T-helper 2 cell (primary cell): ENCODE data around the gene ARSH.
A peak's percentile ranks its signal among the peaks of the same experiment; 100 is the strongest.
"Not testable (repeated sequence)": the region's sequence is repeated elsewhere in the genome, so short reads cannot be mapped to it uniquely, and the experiment has no call there.

Source experiments
- DNase-seq, 5 experiments: peaks; one replicate each; pipeline versions ENCODE4 v3.0.0 to v3.0.0-alpha.2; 2012 to 2022

Gene ARSH

DNA sequence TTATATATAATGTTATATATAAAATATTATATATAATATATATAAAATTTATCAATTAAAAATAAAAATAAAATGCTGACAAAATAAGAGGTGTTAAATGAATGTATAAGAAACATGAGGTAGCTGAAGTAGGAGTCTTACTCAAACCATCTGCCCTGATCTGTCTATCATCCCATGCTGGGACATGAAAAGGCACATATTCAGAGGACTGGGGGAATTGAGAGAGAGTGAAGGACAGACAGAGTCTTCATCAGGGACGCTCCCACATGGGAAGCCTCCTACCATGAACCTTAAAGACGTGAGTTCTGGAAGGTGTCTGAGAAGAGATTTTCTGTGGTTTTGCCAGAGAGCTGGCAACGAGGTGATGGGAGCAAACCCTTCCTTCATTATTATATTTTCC lies 30.9 kb downstream of the ARSH start:
- DNase-seq = no peak

DNA sequence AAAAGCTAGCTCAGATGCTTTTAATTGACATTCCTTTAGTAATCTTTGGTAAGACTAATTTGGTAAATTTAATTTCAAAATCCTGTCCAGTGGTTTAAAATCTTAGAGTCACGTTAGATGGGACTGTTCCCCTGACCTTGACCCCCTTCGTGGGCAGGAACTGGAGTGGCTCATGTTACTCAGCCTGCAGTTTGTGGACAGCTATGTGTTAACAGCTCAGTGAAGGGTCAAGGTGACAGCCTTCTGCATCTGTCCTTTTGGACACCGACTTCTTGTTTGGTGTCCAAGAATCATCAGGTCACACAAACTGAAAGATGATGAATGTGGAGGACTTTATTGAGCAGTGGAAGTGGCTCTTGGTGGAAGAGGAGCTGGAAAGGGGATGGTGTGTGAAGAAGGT lies 37.9 kb downstream of the ARSH start:
- DNase-seq = no peak

DNA sequence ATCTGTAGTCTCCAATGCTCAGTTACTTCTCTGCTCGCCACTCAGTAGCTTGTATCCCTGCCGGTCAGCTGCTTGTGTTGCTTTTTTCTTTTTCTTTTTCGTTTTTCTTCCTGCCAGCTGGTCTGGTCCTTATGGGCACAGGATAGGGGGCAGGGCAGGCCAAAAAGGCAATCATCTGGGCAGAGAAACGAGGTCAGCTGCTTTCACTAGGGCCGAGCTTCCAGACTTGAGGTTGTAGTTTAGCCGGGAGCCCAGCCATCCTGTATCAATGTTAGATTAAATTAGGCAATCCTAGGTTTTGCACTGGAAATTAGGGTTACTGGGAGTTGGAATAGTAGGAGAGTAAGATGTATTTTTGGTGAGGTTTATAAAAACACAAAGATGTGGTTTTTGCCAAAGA lies 38.3 kb downstream of the ARSH start:
- no peak for DNase-seq

DNA sequence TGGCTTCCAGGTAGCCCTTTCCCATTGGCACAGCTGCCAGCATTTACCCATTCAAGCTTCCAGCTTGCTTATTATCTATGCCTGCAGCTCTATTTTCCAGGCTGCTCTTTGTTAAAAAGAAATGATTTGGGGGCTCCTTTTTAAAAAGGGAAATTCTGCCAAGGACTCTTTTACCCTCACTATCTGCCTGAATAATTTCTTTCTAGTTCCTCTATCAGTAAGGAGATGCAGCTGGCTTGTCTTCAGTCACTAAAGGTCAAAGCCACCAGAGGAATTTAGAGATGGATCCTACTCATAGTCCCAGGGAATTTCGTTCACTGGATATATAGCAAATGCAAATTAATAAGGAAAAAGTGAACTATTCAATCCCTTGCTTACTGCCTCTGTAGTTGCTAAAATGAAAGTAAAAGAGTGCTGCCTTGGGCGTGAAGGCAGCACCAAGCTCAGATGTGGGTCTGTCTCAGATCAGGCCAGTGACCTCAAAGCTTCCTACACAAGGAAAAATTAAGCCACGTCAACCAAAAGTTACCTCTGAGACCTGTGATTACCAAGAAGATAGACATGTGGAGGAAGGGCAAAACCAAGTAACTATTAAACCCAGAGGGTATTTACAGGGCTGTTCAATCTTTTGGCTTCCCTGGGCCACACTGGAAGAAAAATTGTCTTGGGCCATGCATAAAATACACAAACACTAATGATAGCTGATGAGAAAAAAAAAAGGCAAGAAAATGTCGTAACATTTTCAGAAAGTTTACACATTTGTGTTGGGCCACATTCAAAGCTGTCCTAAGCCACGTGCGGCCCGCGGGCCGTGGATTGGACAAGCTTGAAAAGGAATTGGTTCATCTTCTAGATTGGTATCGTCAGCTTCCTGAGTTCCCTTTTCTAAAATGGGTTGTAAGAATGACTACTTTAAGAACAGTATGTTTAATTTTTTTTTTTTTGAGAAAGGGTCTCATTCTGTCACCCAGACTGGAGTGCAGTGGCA lies 40.2 kb downstream of the ARSH start:
- peak in 1 of 5 experiments; percentile 7 for DNase-seq

DNA sequence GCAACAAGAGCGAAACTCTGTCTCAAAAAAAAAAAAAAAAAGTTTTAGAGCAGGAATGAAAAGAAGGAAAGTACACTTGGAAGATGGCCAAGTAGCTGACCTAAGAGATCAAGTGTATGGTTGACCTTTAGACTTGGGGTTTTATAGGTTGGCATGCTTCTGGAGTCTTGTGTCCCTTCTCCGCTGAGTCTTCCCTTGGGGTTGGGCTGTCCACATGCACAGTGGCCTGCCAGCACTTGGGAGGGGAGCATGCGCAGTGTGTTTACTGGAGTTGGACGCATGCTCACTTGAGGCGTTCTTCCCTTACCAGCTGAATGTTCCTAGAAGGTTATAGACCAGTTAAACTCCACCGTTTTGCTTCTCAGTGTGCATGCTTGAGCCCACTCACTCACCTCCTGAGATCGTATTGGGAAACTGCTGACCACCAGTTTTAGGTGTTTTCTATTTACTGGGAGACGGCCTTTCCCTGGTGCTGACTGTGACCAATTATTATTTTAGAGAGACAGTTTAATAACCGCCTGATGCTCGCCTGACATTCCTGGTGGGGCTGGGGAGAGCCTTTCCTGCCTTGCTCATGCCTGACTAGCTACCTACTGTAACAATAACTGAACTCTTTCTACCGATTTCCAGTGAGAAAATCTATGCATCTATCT lies 44.3 kb downstream of the ARSH start:
- DNase-seq = not testable (repeated sequence)

DNA sequence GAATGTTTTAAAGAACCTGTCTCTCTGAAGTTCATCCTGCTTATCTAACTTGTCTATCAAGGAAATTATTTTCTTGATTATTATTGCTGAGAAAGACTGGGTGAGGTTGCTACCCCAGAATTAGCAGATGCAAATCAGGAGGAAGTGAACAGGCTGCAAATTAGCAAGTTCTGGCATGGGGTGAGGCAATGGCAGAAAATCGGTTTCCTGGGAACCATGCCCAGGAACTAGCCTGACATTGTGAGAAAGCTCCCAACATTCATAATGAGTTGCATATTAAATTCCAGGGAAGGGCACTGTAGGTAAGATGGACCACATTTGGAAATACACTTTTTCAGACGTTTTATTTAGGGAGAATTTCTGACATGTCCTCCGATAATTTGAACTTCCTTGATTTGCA lies 46.5 kb downstream of the ARSH start:
- DNase-seq = no peak

DNA sequence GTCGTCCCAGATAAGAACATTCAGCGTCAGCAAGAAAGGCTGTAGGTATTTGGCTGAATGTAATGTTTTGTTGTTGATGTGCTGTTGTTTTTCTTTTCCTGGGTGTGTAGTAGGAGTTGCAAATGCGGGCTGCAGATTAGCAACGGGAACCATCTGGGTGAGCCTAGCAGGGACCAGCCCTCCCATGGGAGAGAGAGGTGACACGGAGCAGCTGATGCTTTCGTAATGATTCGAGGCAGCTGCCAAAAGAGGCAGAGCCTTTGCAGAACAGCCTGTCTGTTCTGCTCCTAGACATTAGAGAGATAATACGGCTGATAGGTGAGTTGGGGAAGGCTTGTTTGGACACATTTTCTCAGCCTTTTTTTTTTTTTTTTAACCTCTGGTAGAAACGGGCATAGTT lies 60.2 kb downstream of the ARSH start:
- DNase-seq = no peak

DNA sequence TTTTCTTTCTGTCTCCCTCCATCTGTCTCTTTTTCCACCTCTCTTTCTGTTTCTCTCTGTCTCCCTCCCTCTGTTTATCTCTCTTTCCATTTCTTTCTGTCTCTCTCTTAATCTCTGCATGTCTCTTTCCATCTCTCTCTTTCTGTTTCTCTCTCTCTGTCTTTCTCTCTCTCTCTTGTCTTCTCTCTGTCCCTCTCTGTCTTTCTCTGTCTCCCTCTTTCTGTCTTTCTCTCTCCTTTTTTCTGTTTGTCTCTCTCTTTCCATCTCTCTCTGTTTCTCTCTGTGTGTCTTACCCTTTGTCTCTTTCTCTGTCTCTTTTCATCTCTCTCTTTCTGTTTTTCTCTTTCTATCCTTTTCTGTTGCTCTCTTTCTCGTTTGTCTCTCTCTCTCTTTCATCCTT lies 69.6 kb downstream of the ARSH start:
- DNase-seq = no peak

DNA sequence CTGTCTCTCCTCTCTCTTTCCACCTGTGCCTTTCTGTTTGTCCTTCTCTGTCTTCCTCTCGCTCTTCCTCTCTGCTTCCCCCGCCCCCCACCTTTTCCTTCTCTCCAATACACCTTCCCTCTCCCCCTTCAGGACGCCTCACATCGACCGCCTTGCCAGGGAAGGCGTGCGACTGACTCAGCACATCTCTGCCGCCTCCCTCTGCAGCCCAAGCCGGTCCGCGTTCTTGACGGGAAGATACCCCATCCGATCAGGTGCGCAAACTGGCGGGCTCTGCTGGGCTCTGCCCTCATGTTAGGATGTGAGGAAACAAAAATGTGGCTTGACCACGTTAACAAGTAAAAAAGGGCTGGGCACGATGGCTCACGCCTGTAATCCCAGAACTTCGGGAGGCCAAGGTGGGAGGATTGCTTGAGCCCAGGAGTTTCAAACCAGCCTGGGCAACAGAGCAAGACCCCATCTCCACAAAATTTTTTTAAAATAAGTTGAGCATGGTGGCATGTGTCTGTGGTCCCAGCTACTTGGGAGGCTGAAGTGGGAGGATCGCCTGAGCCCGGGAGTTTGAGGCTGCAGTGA lies 70.2 kb downstream of the ARSH start:
- DNase-seq = no peak
